Activated T-helper 1 cell treated with Interleukin-2 at 50 U/mL for 16 hours (primary cell): ENCODE measurements around the gene LRRC4C.
"Not testable (repeated sequence)": the region's sequence is repeated elsewhere in the genome, so short reads cannot be mapped to it uniquely, and the experiment has no call there.

Experiments used
- DNase-seq: peaks from one replicate; pipeline ENCODE4 v3.0.0-alpha.2; 2020; ENCODE audit warnings: low read depth

LRRC4C gene

DNA sequence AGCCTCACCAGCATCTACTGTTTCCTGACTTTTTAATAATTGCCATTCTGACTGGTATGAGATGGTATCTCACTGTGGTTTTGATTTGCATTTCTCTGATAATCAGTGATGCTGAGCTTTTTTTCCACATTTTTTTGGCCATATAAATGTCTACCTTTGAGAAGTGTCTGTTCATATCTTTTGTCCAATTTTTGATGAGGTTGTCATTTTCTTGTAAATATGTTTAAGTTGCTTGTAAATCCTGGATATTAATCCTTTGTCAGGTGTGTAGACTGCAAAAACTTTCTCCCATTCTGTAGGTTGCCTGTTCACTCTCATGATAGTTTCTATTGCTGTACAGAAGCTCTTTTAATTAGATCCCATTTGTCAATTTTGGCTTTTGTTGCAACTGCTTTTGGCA lies 439.8 kb downstream of the LRRC4C start:
- not testable (repeated sequence) for DNase-seq

DNA sequence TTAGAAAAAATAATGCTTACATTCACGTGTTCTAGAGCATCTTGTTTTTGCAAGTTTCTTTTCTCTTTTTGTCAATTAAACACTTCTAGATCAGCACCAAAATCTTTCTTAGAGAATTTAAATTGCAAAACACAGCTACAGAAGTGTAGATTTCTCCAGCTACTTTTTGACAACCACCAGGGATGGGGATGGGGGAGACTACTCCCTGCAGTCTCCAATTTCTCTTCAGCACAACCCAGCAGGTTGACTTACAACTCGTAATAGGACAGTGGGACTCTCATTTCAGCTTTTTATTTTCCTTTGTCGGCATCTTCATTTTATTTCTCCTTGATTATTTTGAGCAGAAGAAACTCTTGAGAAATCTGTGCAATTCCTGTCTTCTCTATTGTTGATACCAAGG lies 441.2 kb downstream of the LRRC4C start:
- no peak for DNase-seq

DNA sequence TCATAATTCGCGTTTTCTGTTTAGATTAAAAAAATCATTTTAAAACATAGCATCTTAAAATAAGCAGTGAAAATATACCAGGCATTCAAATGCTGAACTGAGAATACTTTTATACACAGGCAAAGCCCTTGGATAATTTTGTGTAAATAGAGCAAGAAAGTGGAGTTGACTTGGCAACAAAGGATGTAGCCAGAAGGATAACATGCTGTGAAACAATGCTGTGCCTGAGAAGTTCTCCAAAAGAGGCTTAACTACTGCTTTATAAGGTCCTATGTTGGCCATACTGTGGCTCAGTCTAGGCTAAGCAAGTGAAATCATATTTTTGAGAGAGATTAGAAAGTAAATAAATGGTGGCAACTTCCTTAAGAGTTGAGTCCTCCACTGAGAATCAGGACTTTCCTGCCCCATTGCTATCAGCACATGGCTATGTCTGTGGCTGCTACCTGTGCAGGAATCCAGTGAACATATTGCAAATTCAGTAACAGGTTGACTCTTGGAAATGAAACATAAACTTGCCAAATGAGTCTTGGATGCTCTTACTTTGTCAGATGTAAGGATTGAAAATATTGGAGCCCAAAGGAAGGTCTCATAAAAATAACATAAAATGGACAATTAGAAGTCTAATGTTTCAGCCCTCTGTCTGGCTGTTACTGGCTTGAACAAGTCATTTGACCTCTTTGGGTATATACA lies 448.9 kb downstream of the LRRC4C start:
- no peak for DNase-seq

- DNase-seq, result no peak
These were observed 453.5 kb downstream of the LRRC4C start for GRCh38 chr11:41005986-41006385.

- DNase-seq, result no peak
These were observed 455.8 kb downstream of the LRRC4C start for GRCh38 chr11:41003339-41004282.

DNA sequence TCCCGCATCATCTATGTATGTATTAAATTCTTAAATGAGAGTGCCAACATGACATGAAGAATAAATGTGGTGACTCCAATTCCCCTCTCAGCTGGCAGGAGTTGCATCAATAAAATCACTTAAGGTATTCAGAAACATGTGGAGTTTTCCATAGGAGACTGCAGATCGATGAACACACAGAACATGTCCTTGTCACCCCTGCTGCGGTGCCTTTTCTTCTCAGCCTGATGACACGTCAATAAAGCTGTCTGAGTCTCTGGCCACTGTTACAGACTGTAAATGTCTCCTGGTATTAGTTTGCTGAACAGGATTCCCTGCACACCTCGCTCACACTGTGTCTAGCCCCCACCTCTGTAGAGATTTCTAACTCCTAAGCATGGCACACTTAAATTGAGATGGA lies 460.5 kb downstream of the LRRC4C start:
- DNase-seq, result no peak

GRCh38 chr11:40987776-40988435 lies 471.5 kb downstream of the LRRC4C start:
- no peak for DNase-seq

GRCh38 chr11:40986320-40986719 lies 473.1 kb downstream of the LRRC4C start:
- DNase-seq, result no peak

DNA sequence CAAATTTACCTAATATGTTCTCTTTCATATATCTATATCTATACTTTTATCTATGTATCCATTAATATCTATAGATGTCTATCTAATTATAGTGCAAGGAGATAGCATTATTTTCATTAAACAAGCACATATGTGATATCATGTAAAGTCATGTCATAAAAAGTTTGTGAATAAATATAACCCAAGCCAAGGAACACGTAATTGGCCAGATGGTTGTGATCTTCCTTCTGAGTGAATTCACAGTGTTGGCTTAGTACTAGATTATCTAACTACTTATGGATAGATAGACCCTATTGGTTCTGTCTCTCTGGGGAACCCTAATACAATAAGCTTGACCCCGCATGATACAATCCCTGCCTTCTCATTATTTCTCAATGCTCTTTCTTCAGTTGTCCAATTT lies 484.4 kb downstream of the LRRC4C start:
- DNase-seq, result no peak

GRCh38 chr11:40974186-40974795 lies 485.2 kb downstream of the LRRC4C start:
- DNase-seq, result no peak

- no peak for DNase-seq
These were observed 500.7 kb downstream of the LRRC4C start for GRCh38 chr11:40958707-40959106.

DNA sequence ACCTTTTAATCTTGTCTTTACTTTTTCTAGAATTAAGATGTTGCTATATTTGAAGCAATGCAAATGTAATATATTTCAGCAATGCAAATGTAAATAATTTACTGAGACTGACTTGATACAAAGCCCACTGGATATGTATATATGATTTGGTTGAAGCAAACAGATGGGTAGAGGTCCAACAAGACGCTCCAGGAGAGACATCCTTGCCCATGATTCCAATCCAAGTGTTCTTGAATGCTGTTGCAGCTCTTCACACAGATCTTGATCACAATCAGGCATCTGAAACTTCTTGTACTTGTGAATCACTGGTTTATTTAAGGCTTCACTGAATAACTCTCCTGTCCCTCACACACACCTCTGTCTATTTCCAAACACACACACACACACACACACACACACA lies 507.0 kb downstream of the LRRC4C start:
- no peak for DNase-seq

- no peak for DNase-seq
These were observed 521.5 kb downstream of the LRRC4C start for GRCh38 chr11:40938002-40938401.

- no peak for DNase-seq
These were observed 534.5 kb downstream of the LRRC4C start for GRCh38 chr11:40924915-40925314.

DNA sequence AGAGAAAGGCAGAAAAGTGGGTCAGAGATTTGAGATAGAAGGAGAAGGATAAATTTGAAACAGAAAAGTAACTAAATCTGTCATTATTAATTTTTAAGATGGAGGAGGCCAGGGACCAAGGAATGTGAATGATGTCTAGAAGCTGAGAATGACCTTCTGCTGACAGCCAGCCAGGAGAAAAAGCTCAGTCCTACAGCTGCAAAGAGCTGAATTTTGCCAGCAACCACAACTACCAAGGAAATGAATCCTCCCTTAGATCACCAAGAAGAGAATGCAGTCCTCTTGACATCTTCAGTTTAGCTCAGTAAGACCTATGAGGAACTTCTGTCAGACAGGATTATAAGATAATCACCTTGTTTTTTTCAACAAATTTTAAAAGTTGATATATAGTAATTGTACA lies 538.2 kb downstream of the LRRC4C start:
- no peak for DNase-seq

DNA sequence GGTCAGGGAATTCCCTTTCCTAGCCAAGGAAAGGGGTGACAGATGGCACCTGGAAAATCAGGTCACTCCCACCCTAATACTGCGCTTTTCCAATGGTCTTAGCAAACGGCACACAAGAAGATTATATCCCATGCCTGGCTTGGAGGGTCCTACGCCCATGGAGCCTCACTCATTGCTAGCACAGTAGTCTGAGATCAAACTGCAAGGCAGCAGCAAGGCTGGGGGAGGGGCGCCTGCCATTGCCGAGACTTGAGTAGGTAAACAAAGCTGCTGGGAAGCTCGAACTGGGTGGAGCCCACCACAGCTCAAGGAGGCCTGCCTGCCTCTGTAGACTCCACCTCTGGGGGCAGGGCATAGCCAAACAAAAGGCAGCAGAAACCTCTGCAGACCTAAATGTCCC lies 548.7 kb downstream of the LRRC4C start:
- not testable (repeated sequence) for DNase-seq

- no peak for DNase-seq
These were observed 565.0 kb downstream of the LRRC4C start for GRCh38 chr11:40894501-40894900.

DNA sequence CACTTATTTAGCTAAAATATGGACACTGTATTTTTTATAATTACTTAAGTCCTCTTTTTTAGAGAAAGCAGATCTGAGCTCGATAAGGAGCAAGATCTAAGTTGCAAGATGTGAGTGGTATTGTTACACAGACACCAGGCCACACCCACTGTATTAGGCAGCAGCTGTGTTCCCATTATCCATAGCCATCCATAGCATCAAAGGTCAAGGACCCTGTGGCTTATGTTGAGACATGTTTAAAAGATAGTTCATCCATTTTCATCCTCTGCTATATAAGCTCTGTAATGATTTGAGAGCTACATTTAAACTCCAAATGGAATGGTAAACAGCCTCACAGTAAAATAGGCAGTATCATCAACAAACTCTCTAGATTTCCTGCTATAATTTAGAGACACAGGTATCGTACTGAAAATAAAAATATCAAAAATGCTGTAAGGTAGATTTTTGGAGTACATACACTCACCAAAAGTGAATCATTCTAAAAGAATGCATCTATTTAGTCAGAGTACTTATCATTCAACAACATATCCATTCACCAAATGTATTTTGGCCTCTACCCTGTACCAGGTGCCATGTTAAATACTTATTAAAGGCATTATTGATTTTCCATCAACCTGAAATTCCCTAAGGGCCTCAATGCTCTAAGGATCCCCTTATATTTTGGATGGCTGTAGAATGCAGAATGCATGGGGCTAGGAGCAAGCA lies 574.0 kb downstream of the LRRC4C start:
- DNase-seq, result no peak

DNA sequence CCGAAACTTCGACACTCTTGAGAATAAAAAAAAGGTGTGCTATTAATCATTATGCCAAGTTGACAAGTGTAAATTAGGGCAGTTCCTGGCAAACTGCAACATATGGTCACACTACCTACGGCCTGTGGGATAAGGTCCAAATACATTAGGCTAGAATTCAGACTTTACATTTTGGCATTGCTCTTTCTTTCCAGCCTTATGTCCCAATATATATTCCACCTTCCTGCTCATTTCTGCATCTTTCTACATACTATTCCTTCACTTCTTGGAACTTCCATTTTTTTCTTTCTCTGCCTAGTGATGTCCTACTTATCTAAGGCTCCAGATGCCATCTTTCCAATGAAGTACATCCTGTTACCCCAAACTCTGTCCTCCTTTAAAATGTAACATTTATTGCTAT lies 577.2 kb downstream of the LRRC4C start:
- DNase-seq, result no peak

DNA sequence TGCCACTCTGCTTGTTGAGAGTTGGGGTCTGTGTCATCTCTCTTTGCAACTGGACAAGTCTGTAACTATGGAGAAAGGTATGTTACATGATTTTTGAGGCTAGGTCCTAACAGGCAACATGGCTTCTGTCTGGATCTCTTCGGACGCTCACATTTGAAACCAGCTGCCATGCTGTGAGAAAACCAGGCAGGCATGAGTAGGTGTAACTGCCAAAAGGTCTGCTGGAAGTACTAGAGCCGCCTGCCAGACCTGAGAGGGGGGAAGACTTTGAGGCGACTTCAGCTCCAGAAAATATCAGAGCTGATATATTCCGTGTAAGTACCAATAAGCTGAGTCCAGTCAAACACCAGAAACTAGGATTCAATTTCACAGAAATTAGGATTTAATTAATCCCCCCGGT lies 579.5 kb downstream of the LRRC4C start:
- no peak for DNase-seq

DNA sequence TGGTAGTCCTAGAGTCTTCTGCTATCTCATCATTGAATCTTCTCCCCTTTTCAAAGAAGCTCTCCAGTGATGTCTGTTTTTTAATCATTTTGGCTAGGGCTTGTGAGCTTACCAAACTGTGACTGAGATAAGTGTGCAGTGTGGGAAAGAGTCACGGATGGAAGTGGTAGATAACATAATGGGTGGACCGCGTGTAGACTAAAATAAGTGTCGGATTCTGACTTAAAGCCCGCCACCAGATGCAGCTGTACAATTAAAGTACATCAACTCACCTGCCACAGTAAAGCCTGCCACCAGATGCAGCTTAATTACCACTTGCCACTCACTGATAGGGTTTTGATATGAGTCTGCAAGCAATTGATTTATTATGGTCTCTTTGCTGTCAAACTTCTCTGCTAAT lies 581.5 kb downstream of the LRRC4C start:
- no peak for DNase-seq

- DNase-seq, result no peak
These were observed 582.2 kb downstream of the LRRC4C start for GRCh38 chr11:40877256-40877655.
